Mesendoderm (in vitro differentiated cells): ENCODE measurements around the gene EXOG. TPM values are rescaled to one million over a fixed set of nuclear protein-coding genes. Genes with fewer than 3 reads are reported as not detected.

Experiments used
- DNase-seq: peaks from one replicate; pipeline ENCODE4 v3.0.0; 2013
- H2AK5ac ChIP-seq: 2 replicates; pipeline ENCODE4 v1.6.1; 2013; ENCODE audit warnings: low read length, inconsistent platforms
- H2BK120ac ChIP-seq: 2 replicates; pipeline ENCODE4 v1.6.1; 2013; ENCODE audit warnings: low read depth, mild to moderate bottlenecking, low read length, moderate library complexity, mixed read lengths
- H2BK15ac ChIP-seq: replicated peaks from 2 replicates; pipeline ENCODE4 v1.6.1; 2013; ENCODE audit warnings: low read depth, mild to moderate bottlenecking, moderate library complexity
- H2BK5ac ChIP-seq: 2 replicates; pipeline ENCODE4 v1.6.1; 2013; ENCODE audit warnings: low read length, inconsistent platforms
- H3K18ac ChIP-seq: 2 replicates; pipeline ENCODE4 v1.6.1; 2013; ENCODE audit warnings: mild to moderate bottlenecking, low read length, mixed read lengths
- H3K23ac ChIP-seq: one replicate; pipeline ENCODE4 v1.6.1; 2013; ENCODE audit warnings: low read length
- H3K27ac ChIP-seq: 2 replicates; pipeline ENCODE4 v1.5.1; 2013; ENCODE audit warnings: low read depth, mild to moderate bottlenecking, inconsistent platforms, low read length, moderate library complexity
- H3K27me3 ChIP-seq: 2 replicates; pipeline ENCODE4 v1.6.1; 2013; ENCODE audit warnings: low read length, control low read depth, mild to moderate bottlenecking, inconsistent platforms; ENCODE audit not compliant: insufficient read depth, poor library complexity
- H3K36me3 ChIP-seq: 2 replicates; pipeline ENCODE4 v1.6.1; 2013; ENCODE audit warnings: low read length, inconsistent platforms; ENCODE audit not compliant: control insufficient read depth, insufficient read depth
- H3K4ac ChIP-seq: one replicate; pipeline ENCODE4 v1.6.1; 2013; ENCODE audit warnings: low read depth, mild to moderate bottlenecking, low read length, moderate library complexity
- H3K4me1 ChIP-seq: 2 replicates; pipeline ENCODE4 v1.6.1; 2013; ENCODE audit warnings: low read depth, low read length, inconsistent platforms; ENCODE audit not compliant: control insufficient read depth
- H3K4me2 ChIP-seq: 2 replicates; pipeline ENCODE4 v1.6.1; 2013; ENCODE audit warnings: low read length
- H3K4me3 ChIP-seq: 2 replicates; pipeline ENCODE4 v1.5.1; 2013; ENCODE audit warnings: mild to moderate bottlenecking, low read length
- H3K56ac ChIP-seq: one replicate; pipeline ENCODE4 v1.6.1; 2013; ENCODE audit warnings: low read length
- H3K79me1 ChIP-seq: 2 replicates; pipeline ENCODE4 v1.6.1; 2013; ENCODE audit warnings: low read length, inconsistent platforms
- H3K79me2 ChIP-seq: 2 replicates; pipeline ENCODE4 v1.6.1; 2013; ENCODE audit warnings: mild to moderate bottlenecking, low read length; ENCODE audit not compliant: control insufficient read depth, insufficient read depth
- H3K9ac ChIP-seq: 2 replicates; pipeline ENCODE4 v1.6.1; 2013; ENCODE audit warnings: low read length, inconsistent platforms
- H4K5ac ChIP-seq: one replicate; pipeline ENCODE4 v1.6.1; 2013; ENCODE audit warnings: low read length
- H4K8ac ChIP-seq: one replicate; pipeline ENCODE4 v1.6.1; 2013; ENCODE audit warnings: low read depth, mild to moderate bottlenecking, control low read depth, low read length, moderate library complexity
- WGBS: extraction: QIAGEN DNeasy Blood & Tissue Kit; methylation state at CpG from one replicate; pipeline ENCODE4 v1.1.7; 2013; ENCODE audit warnings: low lambda C conversion rate, missing lambda C conversion rate; ENCODE audit not compliant: insufficient coverage; ENCODE audit errors: extremely low coverage; 5-methylcytosine and 5-hydroxymethylcytosine counted together
- polyA plus RNA-seq, 2 experiments: library from polyadenylated mRNA; stranded (reverse); fragments of 200-250 nt; gene quantifications; one replicate each; pipeline ENCODE4 v1.2.3, GENCODE V29; 2013

Gene EXOG
- polyA plus RNA-seq (2013, experiment 1 of 2), result 6.9 TPM
- polyA plus RNA-seq (2013, experiment 2 of 2), result 6.6 TPM

- Histone ChIP-seq H3K27ac (peak within 1 kb of the TSS; percentile 46), H3K4me2 (peak within 1 kb of the TSS; percentile 49), H4K8ac (no peak within 1 kb of the TSS), H3K4me3 (peak within 1 kb of the TSS; percentile 60), H2AK5ac (no peak within 1 kb of the TSS), H3K9ac (peak within 1 kb of the TSS; percentile 83), H3K56ac (peak within 1 kb of the TSS; percentile 89), H3K4ac (no peak within 1 kb of the TSS), H3K4me1 (no peaks in the 10 kb centered on the region), H3K27me3 (no peaks in the 10 kb centered on the region), H3K36me3 (no peaks in the 10 kb centered on the region), H3K79me1 (no peaks in the 10 kb centered on the region), H2BK120ac (no peak within 1 kb of the TSS), H4K5ac (no peak within 1 kb of the TSS), H3K79me2 (no peaks in the 10 kb centered on the region), H2BK5ac (peak within 1 kb of the TSS; percentile 20), H2BK15ac (no peak within 1 kb of the TSS), H3K18ac (peak within 1 kb of the TSS; percentile 1), H3K23ac (no peak within 1 kb of the TSS)
- DNase-seq, result peak; percentile 96
- no CpG with 5 or more reads among the region's 53 CpGs for WGBS
These were observed at the start of gene EXOG for GRCh38 chr3:38496131-38496910. EXOG (plus strand) TSS chr3:38496340; CDS start chr3:38496368, 28 bp downstream.

GRCh38 chr3:38446812-38447211, 49.3 kb upstream of the EXOG start:
- H2BK5ac ChIP-seq, result no peak overlapping the region
- H3K18ac ChIP-seq, result no peak overlapping the region
- no peak overlapping the region for H2AK5ac ChIP-seq
- no peak overlapping the region for H3K4ac ChIP-seq
- no peaks in the 10 kb centered on the region for H3K79me2 ChIP-seq
- no peak overlapping the region for H3K4me2 ChIP-seq
- no peak for DNase-seq
- no peak overlapping the region for H3K27ac ChIP-seq
- H4K8ac ChIP-seq, result no peak overlapping the region
- no peak overlapping the region for H2BK120ac ChIP-seq
- no peak overlapping the region for H3K56ac ChIP-seq
- no peak overlapping the region for H4K5ac ChIP-seq
- H3K4me1 ChIP-seq, result no peaks in the 10 kb centered on the region
- H2BK15ac ChIP-seq, result no peak overlapping the region
- no peak overlapping the region for H3K23ac ChIP-seq
- no peak overlapping the region for H3K4me3 ChIP-seq
- no peaks in the 10 kb centered on the region for H3K79me1 ChIP-seq
- no peaks in the 10 kb centered on the region for H3K36me3 ChIP-seq
- H3K27me3 ChIP-seq, result no peaks in the 10 kb centered on the region
- no peak overlapping the region for H3K9ac ChIP-seq

GRCh38 chr3:38450853-38451252, 45.3 kb upstream of the EXOG start:
- Histone ChIP-seq H2BK5ac (no peak overlapping the region), H3K56ac (no peak overlapping the region), H3K4me2 (no peak overlapping the region), H3K4me1 (peaks cover 4% of the 10 kb centered on the region), H3K23ac (no peak overlapping the region), H3K36me3 (no peaks in the 10 kb centered on the region), H4K8ac (no peak overlapping the region), H3K9ac (no peak overlapping the region), H2BK15ac (no peak overlapping the region), H3K27me3 (no peaks in the 10 kb centered on the region), H3K4ac (no peak overlapping the region), H3K79me2 (peaks cover 14% of the 10 kb centered on the region), H4K5ac (no peak overlapping the region), H3K79me1 (peaks cover 2% of the 10 kb centered on the region), H2BK120ac (no peak overlapping the region), H3K18ac (no peak overlapping the region), H2AK5ac (no peak overlapping the region), H3K27ac (no peak overlapping the region), H3K4me3 (no peak overlapping the region)
- no CpG with 5 or more reads among the region's 3 CpGs for WGBS
- DNase-seq, result no peak

GRCh38 chr3:38453075-38453912, 42.8 kb upstream of the EXOG start, which contains the start of gene ACVR2B:
ACVR2B (plus strand) TSS chr3:38453890; CDS start chr3:38454323, 433 bp downstream.
- H3K36me3 ChIP-seq, result no peaks in the 10 kb centered on the region
- DNase-seq, result peak; percentile 95
- H4K5ac ChIP-seq, result no peak within 1 kb of the TSS
- no CpG with 5 or more reads among the region's 48 CpGs for WGBS
- peaks cover 9% of the 10 kb centered on the region for H3K4me1 ChIP-seq
- H3K27me3 ChIP-seq, result no peaks in the 10 kb centered on the region
- H2BK15ac ChIP-seq, result peak within 1 kb of the TSS; percentile 37
- H2BK5ac ChIP-seq, result peak within 1 kb of the TSS; percentile 80
- H3K56ac ChIP-seq, result peak within 1 kb of the TSS; percentile 90
- peak within 1 kb of the TSS; percentile 87 for H4K8ac ChIP-seq
- H2BK120ac ChIP-seq, result peak within 1 kb of the TSS; percentile 96
- H2AK5ac ChIP-seq, result peak within 1 kb of the TSS; percentile 31
- peak within 1 kb of the TSS; percentile 88 for H3K4me2 ChIP-seq
- H3K23ac ChIP-seq, result peak within 1 kb of the TSS; percentile 94
- H3K4ac ChIP-seq, result peak within 1 kb of the TSS; percentile 100
- peak within 1 kb of the TSS; percentile 77 for H3K27ac ChIP-seq
- peaks cover 7% of the 10 kb centered on the region for H3K79me1 ChIP-seq
- H3K18ac ChIP-seq, result peak within 1 kb of the TSS; percentile 99
- H3K4me3 ChIP-seq, result peak within 1 kb of the TSS; percentile 63
- peak within 1 kb of the TSS; percentile 77 for H3K9ac ChIP-seq
- H3K79me2 ChIP-seq, result peaks cover 39% of the 10 kb centered on the region

GRCh38 chr3:38453913-38454177, 42.3 kb upstream of the EXOG start:
- H3K79me1 ChIP-seq, result peaks cover 12% of the 10 kb centered on the region
- no peak overlapping the region for H4K5ac ChIP-seq
- H3K27me3 ChIP-seq, result no peaks in the 10 kb centered on the region
- no peak overlapping the region for H2AK5ac ChIP-seq
- no CpG with 5 or more reads among the region's 36 CpGs for WGBS
- H3K4me2 ChIP-seq, result peak overlapping the region; percentile 71
- peak overlapping the region; percentile 87 for H4K8ac ChIP-seq
- H3K23ac ChIP-seq, result peak overlapping the region; percentile 94
- DNase-seq, result no peak
- peaks cover 10% of the 10 kb centered on the region for H3K4me1 ChIP-seq
- peak overlapping the region; percentile 72 for H3K27ac ChIP-seq
- H2BK15ac ChIP-seq, result peak overlapping the region; percentile 37
- peak overlapping the region; percentile 99 for H3K18ac ChIP-seq
- no peaks in the 10 kb centered on the region for H3K36me3 ChIP-seq
- peak overlapping the region; percentile 63 for H3K4me3 ChIP-seq
- peak overlapping the region; percentile 90 for H3K56ac ChIP-seq
- peak overlapping the region; percentile 100 for H3K4ac ChIP-seq
- peak overlapping the region; percentile 80 for H2BK5ac ChIP-seq
- H3K79me2 ChIP-seq, result peaks cover 44% of the 10 kb centered on the region
- peak overlapping the region; percentile 77 for H3K9ac ChIP-seq
- H2BK120ac ChIP-seq, result peak overlapping the region; percentile 96
